ENCODE data around the gene KDM2A.

The KDM2A gene

DNA sequence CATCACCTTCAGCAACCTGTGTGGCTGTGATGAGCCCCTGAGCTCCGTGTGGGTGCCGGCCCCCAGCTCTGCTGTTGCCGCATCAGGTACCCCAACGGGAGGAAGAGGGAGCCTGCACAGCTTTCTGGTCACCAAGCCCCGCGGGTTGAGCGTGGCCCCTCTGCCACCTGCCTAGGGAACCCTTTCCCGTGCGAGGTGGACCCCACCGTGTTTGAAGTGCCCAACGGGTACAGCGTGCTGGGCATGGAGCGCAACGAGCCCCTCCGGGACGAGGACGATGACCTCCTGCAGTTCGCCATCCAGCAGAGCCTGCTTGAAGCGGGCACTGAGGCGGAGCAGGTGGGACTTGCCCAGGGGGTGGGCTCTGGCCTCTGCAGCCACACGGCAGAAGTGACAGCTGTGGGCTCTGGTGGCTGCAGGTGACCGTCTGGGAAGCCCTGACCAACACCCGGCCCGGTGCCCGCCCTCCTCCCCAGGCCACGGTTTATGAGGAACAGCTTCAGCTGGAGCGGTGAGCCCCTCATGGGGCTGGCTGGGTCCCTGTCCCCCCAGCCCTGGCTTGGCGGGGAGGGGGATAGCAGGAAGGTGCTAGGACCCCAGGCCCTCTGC is 182.4 kb downstream of the KDM2A start:
- no peak overlapping the region for H3K27ac ChIP-seq (ENCODE audit: extremely low read depth, low read depth, low read length)

DNA sequence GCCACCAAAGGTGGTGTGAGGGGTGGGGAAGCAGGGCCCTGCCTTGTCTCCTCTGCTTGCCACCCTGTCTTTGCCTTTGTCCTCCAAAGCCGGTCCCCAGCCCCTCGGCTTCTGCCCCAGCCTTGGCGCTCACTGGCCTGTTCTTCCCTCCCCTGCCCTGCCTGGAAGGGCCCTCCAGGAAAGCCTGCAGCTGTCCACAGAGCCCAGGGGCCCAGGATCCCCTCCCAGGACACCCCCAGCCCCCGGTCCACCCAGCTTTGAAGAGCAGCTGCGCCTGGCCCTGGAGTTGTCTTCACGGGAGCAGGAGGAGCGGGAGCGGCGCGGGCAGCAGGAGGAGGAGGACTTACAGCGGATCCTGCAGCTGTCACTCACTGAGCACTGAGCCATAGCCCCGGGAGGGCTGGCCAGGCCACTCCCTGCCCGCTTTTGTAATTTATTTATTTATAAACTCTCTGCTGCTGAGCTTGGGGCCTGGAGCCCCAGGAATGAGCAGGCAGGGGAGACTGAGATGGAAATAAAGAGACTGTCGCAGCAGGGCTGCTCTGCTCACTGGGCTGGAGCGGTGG is 183.0 kb downstream of the KDM2A start:
- Histone ChIP-seq H3K27ac (ENCODE audit: extremely low read depth, low read depth, low read length) (peak overlapping the region; percentile 53; the same call in 1 of the 2 replicates), H3K4me3 (ENCODE audit: low read depth, low read length) (no peak overlapping the region), H3K4me1 (ENCODE audit: control insufficient read depth, insufficient read depth, low read length) (no peaks in the 10 kb centered on the region), H3K36me3 (ENCODE audit: control insufficient read depth in 2 of 2, insufficient read depth in 1 of 2, low read length in 2 of 2) (peaks cover 0 to 46% of the 10 kb centered on the region in 2 experiments; a peak in 2 of 3 replicates), H3K9me3 (ENCODE audit: control insufficient read depth, insufficient read depth, low read depth, low read length) (no peaks in the 10 kb centered on the region)
- ChIA-PET CTCF (interaction anchor here (3.4 kb wide), 1 partner anchor 15 kb away, joined by 17 read pairs; no protein-coding TSS in a partner anchor), POLR2A (interaction anchor here (1.4 to 3.7 kb wide), 4 partner anchors 10 to 15 kb away, joined by 5 to 32 read pairs (median 17); partner anchors contain the start of gene ANKRD13D)
- peak; percentile 25; the same call in 1 of the 2 replicates for TF ChIP-seq ZNF394 (tag by site-specific recombination; IDR thresholded peaks at IDR 0.05; ENCODE audit: borderline replicate concordance)
- no peak for TF ChIP-seq ZIC2 (tag by site-specific recombination; IDR thresholded peaks at IDR 0.05)
- no peak for TF ChIP-seq ZNF785 (tag by site-specific recombination; IDR thresholded peaks at IDR 0.05)
- no peak for TF ChIP-seq ZNF776 (tag by site-specific recombination; IDR thresholded peaks at IDR 0.05; ENCODE audit: borderline replicate concordance)
- TF ChIP-seq ZNF548 (tag by site-specific recombination; IDR thresholded peaks at IDR 0.05) = no peak
- no peak for TF ChIP-seq ZNF830 (tag by site-specific recombination; IDR thresholded peaks at IDR 0.05; ENCODE audit: low read depth)
- TF ChIP-seq, protein P1, sequence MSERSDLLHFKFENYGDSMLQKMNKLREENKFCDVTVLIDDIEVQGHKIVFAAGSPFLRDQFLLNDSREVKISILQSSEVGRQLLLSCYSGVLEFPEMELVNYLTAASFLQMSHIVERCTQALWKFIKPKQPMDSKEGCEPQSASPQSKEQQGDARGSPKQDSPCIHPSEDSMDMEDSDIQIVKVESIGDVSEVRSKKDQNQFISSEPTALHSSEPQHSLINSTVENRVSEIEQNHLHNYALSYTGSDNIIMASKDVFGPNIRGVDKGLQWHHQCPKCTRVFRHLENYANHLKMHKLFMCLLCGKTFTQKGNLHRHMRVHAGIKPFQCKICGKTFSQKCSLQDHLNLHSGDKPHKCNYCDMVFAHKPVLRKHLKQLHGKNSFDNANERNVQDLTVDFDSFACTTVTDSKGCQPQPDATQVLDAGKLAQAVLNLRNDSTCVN (tag by site-specific recombination; optimal IDR thresholded peaks at IDR 0.05) = no peak
- TF ChIP-seq ZBTB17 (tag by site-specific recombination; IDR thresholded peaks at IDR 0.05) = no peak
- no peak for TF ChIP-seq ZNF223 (tag by site-specific recombination; IDR thresholded peaks at IDR 0.05)
- TF ChIP-seq GLIS1 (tag by site-specific recombination; IDR thresholded peaks at IDR 0.05) = peak; percentile 10; the same call in 1 of the 2 replicates
- no peak for TF ChIP-seq ZNF114 (tag by site-specific recombination; IDR thresholded peaks at IDR 0.05)
- no peak for TF ChIP-seq SCRT1 (tag by site-specific recombination; IDR thresholded peaks at IDR 0.05; ENCODE audit: borderline replicate concordance)
- TF ChIP-seq ZNF202 (tag by site-specific recombination; IDR thresholded peaks at IDR 0.05; ENCODE audit: borderline replicate concordance) = no peak
- TF ChIP-seq, protein P2, sequence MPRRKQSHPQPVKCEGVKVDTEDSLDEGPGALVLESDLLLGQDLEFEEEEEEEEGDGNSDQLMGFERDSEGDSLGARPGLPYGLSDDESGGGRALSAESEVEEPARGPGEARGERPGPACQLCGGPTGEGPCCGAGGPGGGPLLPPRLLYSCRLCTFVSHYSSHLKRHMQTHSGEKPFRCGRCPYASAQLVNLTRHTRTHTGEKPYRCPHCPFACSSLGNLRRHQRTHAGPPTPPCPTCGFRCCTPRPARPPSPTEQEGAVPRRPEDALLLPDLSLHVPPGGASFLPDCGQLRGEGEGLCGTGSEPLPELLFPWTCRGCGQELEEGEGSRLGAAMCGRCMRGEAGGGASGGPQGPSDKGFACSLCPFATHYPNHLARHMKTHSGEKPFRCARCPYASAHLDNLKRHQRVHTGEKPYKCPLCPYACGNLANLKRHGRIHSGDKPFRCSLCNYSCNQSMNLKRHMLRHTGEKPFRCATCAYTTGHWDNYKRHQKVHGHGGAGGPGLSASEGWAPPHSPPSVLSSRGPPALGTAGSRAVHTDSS (tag by site-specific recombination; IDR thresholded peaks at IDR 0.05) = no peak
- TF ChIP-seq ZNF354C (tag by site-specific recombination; IDR thresholded peaks at IDR 0.05; ENCODE audit: borderline replicate concordance, low read depth) = no peak
- 0 out of 2 replicates have a peak, but pooled peaks have one; percentile 19 for TF ChIP-seq OSR2 (tag by site-specific recombination; IDR thresholded peaks at IDR 0.05)
- TF ChIP-seq ZNF174 (tag by site-specific recombination; IDR thresholded peaks at IDR 0.05) = no peak
- TF ChIP-seq ZNF610 (tag by site-specific recombination; IDR thresholded peaks at IDR 0.05; ENCODE audit: borderline replicate concordance) = peak; percentile 78; the same call in 1 of the 2 replicates
- no peak for TF ChIP-seq ZNF544 (tag by site-specific recombination; IDR thresholded peaks at IDR 0.05)
- TF ChIP-seq ZNF341 (tag by site-specific recombination; IDR thresholded peaks at IDR 0.05; ENCODE audit: low read depth) = no peak

More for the DNA sequence above, 182.4 kb downstream of the KDM2A start:
- CTCF ChIA-PET = interaction anchor here (3.4 kb wide), 1 partner anchor 16 kb away, joined by 17 read pairs; no protein-coding TSS in a partner anchor
- no peaks in the 10 kb centered on the region for H3K9me3 ChIP-seq (ENCODE audit: control insufficient read depth, insufficient read depth, low read depth, low read length)
- no peak overlapping the region for H3K4me3 ChIP-seq (ENCODE audit: low read depth, low read length)
- no peak for TF ChIP-seq ZNF23 (tag by site-specific recombination; IDR thresholded peaks at IDR 0.05; ENCODE audit: borderline replicate concordance)
- TF ChIP-seq, protein P3, sequence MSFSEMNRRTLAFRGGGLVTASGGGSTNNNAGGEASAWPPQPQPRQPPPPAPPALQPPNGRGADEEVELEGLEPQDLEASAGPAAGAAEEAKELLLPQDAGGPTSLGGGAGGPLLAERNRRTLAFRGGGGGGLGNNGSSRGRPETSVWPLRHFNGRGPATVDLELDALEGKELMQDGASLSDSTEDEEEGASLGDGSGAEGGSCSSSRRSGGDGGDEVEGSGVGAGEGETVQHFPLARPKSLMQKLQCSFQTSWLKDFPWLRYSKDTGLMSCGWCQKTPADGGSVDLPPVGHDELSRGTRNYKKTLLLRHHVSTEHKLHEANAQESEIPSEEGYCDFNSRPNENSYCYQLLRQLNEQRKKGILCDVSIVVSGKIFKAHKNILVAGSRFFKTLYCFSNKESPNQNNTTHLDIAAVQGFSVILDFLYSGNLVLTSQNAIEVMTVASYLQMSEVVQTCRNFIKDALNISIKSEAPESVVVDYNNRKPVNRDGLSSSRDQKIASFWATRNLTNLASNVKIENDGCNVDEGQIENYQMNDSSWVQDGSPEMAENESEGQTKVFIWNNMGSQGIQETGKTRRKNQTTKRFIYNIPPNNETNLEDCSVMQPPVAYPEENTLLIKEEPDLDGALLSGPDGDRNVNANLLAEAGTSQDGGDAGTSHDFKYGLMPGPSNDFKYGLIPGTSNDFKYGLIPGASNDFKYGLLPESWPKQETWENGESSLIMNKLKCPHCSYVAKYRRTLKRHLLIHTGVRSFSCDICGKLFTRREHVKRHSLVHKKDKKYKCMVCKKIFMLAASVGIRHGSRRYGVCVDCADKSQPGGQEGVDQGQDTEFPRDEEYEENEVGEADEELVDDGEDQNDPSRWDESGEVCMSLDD (tag by site-specific recombination; IDR thresholded peaks at IDR 0.05) = 0 out of 2 replicates have a peak, but pooled peaks have one; percentile 17
- no peaks in the 10 kb centered on the region for H3K4me1 ChIP-seq (ENCODE audit: control insufficient read depth, insufficient read depth, low read length)
- H3K36me3 ChIP-seq (ENCODE audit: control insufficient read depth in 2 of 2, insufficient read depth in 1 of 2, low read length in 2 of 2) = peaks cover 2 to 42% of the 10 kb centered on the region in 2 experiments; a peak in 2 of 3 replicates
- POLR2A ChIA-PET = interaction anchor here (3.7 kb wide), 1 partner anchor 12 kb away, joined by 17 read pairs; the partner anchor contains the start of gene ANKRD13D
